HEK293T (cell line): ENCODE data around the gene OSBPL2.

Source experiments
- CTCF ChIA-PET: fragments of 350-600 bp; formaldehyde crosslinking; extraction: SDS; loops from one replicate; lab custom pipeline; 2021; ENCODE audit warnings: antibody characterized with exemption, inconsistent platforms; lab: Yijun Ruan, JAX
- POLR2A ChIA-PET: fragments of 350-600 bp; formaldehyde crosslinking; extraction: SDS; loops from one replicate; lab custom pipeline; 2020; ENCODE audit warnings: antibody characterized with exemption, inconsistent platforms; lab: Yijun Ruan, JAX
- DNase-seq: peaks from one replicate; pipeline ENCODE4 v3.0.0; 2012; ENCODE audit warnings: mixed read lengths; ENCODE audit errors: extremely low spot score
- ARNT ChIP-seq: fragments of 450-650 bp; IDR thresholded peaks from 2 replicates; pipeline ENCODE4 v1.6.1; 2017; ENCODE audit warnings: mild to moderate bottlenecking
- BHLHE40 ChIP-seq: fragments of 450-650 bp; IDR thresholded peaks from 2 replicates; pipeline ENCODE4 v1.6.1; 2016; ENCODE audit warnings: mild to moderate bottlenecking, moderate library complexity, borderline replicate concordance
- CTBP1 ChIP-seq: fragments of 450-650 bp; IDR thresholded peaks from 2 replicates; pipeline ENCODE4 v1.6.1; 2016; ENCODE audit warnings: borderline replicate concordance
- ELF4 ChIP-seq: fragments of 450-650 bp; IDR thresholded peaks from 2 replicates; pipeline ENCODE4 v1.6.1; 2017; ENCODE audit warnings: antibody characterized with exemption
- FOXA1 ChIP-seq: fragments of 450-650 bp; IDR thresholded peaks from 2 replicates; pipeline ENCODE4 v1.6.1; 2016; ENCODE audit warnings: mild to moderate bottlenecking
- FOXK2 ChIP-seq: fragments of 450-650 bp; IDR thresholded peaks from 2 replicates; pipeline ENCODE4 v1.6.1; 2016; ENCODE audit warnings: mild to moderate bottlenecking
- FOXM1 ChIP-seq: fragments of 450-650 bp; IDR thresholded peaks from 2 replicates; pipeline ENCODE4 v1.6.1; 2017; ENCODE audit warnings: mild to moderate bottlenecking, borderline replicate concordance
- HDGF ChIP-seq: fragments of 450-650 bp; IDR thresholded peaks from 2 replicates; pipeline ENCODE4 v1.6.1; 2017; ENCODE audit warnings: antibody characterized with exemption, borderline replicate concordance
- L3MBTL2 ChIP-seq: fragments of 450-650 bp; conservative IDR thresholded peaks from 2 replicates; pipeline ENCODE4 v1.6.1; 2016; ENCODE audit warnings: mild to moderate bottlenecking
- LEF1 ChIP-seq: fragments of 450-650 bp; IDR thresholded peaks from 2 replicates; pipeline ENCODE4 v1.6.1; 2017; ENCODE audit warnings: mild to moderate bottlenecking, borderline replicate concordance
- NFRKB ChIP-seq: fragments of 450-650 bp; IDR thresholded peaks from 2 replicates; pipeline ENCODE4 v1.6.1; 2016; ENCODE audit warnings: mild to moderate bottlenecking, moderate library complexity
- SP1 ChIP-seq: fragments of 450-650 bp; IDR thresholded peaks from 2 replicates; pipeline ENCODE4 v1.6.1; 2017
- SUZ12 ChIP-seq: fragments of 450-650 bp; IDR thresholded peaks from 2 replicates; pipeline ENCODE4 v1.6.1; 2016; ENCODE audit warnings: mild to moderate bottlenecking
- TARDBP ChIP-seq: fragments of 450-650 bp; IDR thresholded peaks from 2 replicates; pipeline ENCODE4 v1.6.1; 2016
- ZNF384 ChIP-seq: fragments of 450-650 bp; IDR thresholded peaks from 2 replicates; pipeline ENCODE4 v1.6.1; 2016
- TF ChIP-seq, protein P1 (sequence below): fragments of 450-650 bp; IDR thresholded peaks from 2 replicates; pipeline ENCODE4 v1.6.1; 2016

The OSBPL2 gene

DNA sequence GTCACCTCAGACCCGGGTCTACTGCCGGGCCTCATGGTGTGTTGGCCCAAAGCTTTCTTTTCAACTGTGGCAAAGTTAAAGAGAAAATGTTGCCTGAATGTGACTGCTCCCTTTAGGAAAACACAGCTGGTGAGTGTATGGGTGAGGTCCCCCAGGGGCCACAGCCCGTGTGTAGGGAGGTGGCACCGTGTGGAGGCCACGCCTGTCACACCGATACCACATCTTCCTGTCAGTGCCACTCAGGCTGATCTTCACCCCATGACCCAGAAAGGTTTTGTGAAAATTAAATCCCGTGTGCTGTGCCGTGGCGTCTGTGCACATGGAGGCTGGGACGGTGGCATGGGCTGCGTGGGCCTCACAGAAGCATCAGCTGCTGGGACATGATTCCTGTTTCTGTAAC lies 53.8 kb downstream of the OSBPL2 start:
- TF ChIP-seq ELF4, result no peak
- ChIA-PET POLR2A (no interaction called here), CTCF (interaction anchor here (0.6 kb wide), 1 partner anchor 113 kb away, joined by 3 read pairs; no protein-coding TSS in a partner anchor)

DNA sequence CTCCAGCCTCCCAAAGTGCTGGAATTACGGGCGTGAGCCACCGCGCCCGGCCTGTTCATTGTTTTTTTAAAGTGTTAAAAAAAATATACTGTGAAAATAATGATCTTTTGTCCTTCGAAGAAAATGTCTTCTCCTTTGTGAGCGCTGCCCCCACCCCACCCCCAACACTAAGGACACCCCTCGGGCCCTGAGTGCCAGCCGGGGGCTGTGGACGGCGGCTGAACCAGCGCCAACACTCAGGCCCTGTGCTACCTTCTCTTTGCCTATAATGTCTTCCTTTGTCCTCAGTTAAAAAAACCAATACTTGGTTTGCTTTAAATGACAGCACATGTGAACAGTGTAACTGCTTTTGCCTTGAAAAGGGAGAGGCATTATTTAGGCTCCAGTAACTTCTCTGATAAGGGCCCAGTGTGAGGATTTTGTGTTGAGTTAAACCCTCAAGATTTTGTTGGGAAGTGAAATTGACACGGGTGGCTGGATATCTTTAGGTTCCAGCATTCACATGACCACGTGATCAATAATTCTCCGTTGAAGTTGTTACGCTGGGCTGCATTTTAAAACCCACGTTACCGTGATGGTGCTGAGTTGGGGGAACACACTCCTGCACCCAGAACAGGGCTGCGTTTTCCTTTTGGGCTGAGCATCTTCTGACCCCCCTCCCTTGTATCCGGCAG lies 54.9 kb downstream of the OSBPL2 start:
- DNase-seq, result no peak
- no peak for TF ChIP-seq L3MBTL2
- no peak for TF ChIP-seq ZNF384
- no peak for TF ChIP-seq FOXA1
- TF ChIP-seq BHLHE40, result no peak
- TF ChIP-seq FOXK2, result no peak
- no peak for TF ChIP-seq SP1
- POLR2A ChIA-PET, result no interaction called here
- CTCF ChIA-PET, result no interaction called here

More for the DNA sequence above, 53.8 kb downstream of the OSBPL2 start:
- DNase-seq, result no peak

DNA sequence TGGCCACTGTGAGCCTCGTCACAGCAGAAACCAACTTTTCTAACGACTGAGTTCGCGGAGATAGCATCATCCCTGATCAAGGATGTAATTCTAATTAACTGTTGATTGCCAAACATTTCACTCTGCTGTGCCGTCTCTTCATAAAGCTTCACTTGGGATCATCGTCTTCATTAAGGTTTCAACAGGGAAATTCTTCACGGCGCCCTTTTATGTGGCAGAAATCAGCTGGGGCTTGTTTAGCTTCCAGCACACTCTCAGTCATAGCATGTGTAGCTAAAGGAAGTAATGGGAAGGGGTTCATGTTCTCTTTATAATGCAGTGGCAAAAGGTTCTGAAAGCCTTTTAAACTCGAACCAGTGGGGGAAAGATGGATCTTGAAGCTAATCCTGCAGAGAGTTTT lies 55.6 kb downstream of the OSBPL2 start:
- DNase-seq, result no peak
- TF ChIP-seq ARNT, result no peak
- no peak for TF ChIP-seq L3MBTL2
- TF ChIP-seq FOXK2, result no peak
- TF ChIP-seq TARDBP, result no peak
- TF ChIP-seq NFRKB, result no peak
- no peak for TF ChIP-seq FOXA1
- no peak for TF ChIP-seq HDGF
- TF ChIP-seq SP1, result no peak
- TF ChIP-seq CTBP1, result no peak
- no peak for TF ChIP-seq ZNF384
- TF ChIP-seq, protein P1, sequence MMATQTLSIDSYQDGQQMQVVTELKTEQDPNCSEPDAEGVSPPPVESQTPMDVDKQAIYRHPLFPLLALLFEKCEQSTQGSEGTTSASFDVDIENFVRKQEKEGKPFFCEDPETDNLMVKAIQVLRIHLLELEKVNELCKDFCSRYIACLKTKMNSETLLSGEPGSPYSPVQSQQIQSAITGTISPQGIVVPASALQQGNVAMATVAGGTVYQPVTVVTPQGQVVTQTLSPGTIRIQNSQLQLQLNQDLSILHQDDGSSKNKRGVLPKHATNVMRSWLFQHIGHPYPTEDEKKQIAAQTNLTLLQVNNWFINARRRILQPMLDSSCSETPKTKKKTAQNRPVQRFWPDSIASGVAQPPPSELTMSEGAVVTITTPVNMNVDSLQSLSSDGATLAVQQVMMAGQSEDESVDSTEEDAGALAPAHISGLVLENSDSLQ, result no peak
- no peak for TF ChIP-seq ELF4
- TF ChIP-seq LEF1, result no peak
- TF ChIP-seq SUZ12, result no peak
- TF ChIP-seq FOXM1, result no peak
- no peak for TF ChIP-seq BHLHE40
- ChIA-PET POLR2A (no interaction called here), CTCF (no interaction called here)

DNA sequence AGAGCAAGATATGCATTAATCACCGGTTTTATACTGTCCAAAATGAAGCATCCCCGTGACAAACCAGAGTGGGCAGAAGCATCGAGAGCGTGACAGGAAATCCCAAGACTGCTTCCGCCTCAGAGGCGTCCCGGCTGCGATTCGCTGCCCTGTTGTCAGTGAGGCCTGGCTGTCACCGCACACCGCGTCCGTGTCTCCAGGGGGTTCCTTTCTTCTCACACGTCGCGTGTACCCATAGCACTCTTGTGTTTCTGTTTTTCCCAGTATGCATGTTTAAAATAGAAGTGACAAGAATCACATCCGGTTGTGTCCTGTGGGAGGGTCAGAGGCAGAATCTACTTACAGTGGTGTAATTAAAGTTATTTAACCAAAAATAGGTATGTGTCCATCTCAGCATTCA lies 56.2 kb downstream of the OSBPL2 start:
- TF ChIP-seq BHLHE40, result no peak
- TF ChIP-seq SUZ12, result no peak
- TF ChIP-seq FOXA1, result no peak
- no peak for TF ChIP-seq ELF4
- no peak for TF ChIP-seq ARNT
- no peak for TF ChIP-seq TARDBP
- no peak for TF ChIP-seq NFRKB
- TF ChIP-seq FOXM1, result no peak
- no peak for TF ChIP-seq LEF1
- no peak for TF ChIP-seq SP1
- TF ChIP-seq L3MBTL2, result no peak
- TF ChIP-seq FOXK2, result no peak
- TF ChIP-seq HDGF, result no peak
- no peak for TF ChIP-seq ZNF384
- TF ChIP-seq CTBP1, result no peak
- TF ChIP-seq, protein P1, result no peak
- no peak for DNase-seq
- POLR2A ChIA-PET, result no interaction called here
- CTCF ChIA-PET, result no interaction called here

DNA sequence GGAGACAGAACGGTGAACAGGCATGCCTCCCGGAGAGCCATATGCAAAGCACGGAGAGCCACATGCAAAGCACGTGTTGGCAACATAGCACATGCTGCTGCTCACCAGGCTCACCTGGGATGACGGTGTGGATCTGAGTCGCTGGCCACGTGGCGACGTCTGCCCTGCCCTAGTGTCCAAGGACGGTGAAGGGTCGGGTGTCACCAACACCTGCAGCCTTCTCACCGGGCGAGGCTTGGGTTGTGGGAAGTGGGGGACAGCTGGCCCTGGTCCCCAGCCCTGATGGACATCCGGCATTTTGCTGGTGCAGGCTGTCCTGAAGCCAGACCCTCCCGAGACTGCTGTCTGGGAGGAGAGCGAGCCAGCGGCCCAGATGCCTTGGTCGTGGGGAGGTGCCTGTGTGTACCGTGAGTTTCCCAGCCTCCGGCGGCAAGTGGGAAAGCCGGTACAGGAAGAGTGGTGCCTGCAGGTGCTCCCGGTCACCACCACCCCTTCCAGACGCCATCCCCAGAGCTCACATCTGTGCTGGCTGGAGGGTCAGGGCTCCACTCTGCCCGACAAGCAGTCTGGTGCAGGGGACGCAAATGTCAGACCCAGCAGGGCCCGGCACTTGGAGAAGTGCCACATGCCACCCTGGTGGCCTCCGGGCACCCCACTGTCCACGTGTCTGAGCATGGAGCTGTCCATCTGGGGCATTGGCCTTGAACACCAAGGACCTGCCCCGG lies 58.6 kb downstream of the OSBPL2 start:
- ChIA-PET POLR2A (interaction anchor here (1.3 kb wide), 1 partner anchor 90 kb away, joined by 4 read pairs; the partner anchor contains the start of gene RPS21), CTCF (no interaction called here)
- TF ChIP-seq FOXM1 (no peak), LEF1 (no peak), ARNT (no peak), TARDBP (no peak), BHLHE40 (no peak), ZNF384 (no peak), FOXA1 (no peak), HDGF (no peak), SUZ12 (no peak), CTBP1 (no peak), NFRKB (no peak), L3MBTL2 (no peak), SP1 (no peak), ELF4 (no peak)
- TF ChIP-seq, protein P1, result no peak
- DNase-seq, result no peak

DNA sequence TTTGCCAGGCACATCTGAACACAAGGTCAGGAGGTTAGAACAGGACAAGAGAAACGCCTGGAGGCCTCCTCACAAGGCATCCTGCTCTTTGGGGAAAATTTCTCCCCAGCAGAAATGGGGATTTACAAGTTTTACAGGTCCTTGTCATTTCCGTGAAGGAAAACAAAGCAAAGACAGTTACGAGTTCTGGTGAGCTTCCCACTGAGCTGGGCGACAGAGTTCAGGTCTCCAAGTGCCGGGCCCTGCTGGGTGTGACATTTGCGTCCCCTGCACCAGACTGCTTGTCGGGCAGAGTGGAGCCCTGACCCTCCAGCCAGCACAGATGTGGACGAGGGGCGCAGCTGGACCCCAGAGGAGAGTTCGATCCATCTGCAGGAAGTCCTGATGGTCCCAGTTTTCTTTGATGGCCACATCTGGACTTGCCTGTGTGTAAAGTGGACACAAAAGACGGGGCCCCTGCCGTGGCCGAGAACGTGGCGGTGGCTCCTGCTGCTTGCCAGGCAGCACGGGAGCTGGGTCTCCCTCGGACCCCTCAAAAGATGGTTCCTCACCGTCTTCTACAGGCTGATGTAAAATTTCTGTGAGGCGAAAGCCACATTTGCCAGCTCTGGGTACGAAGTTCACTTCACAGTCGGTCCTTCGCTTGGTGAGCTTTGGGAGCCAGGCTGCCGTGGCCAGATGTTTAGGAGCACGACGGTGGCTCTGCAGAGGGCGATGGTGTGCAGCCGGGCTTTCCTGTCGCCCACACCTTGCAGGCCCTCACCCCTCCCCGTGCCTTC lies 59.3 kb downstream of the OSBPL2 start:
- no peak for TF ChIP-seq ELF4
- TF ChIP-seq, protein P1, result no peak
- TF ChIP-seq FOXM1, result no peak
- TF ChIP-seq SUZ12, result no peak
- TF ChIP-seq L3MBTL2, result no peak
- TF ChIP-seq NFRKB, result no peak
- TF ChIP-seq ARNT, result no peak
- TF ChIP-seq ZNF384, result no peak
- no peak for TF ChIP-seq CTBP1
- TF ChIP-seq BHLHE40, result no peak
- TF ChIP-seq TARDBP, result no peak
- TF ChIP-seq LEF1, result no peak
- no peak for TF ChIP-seq FOXK2
- no peak for TF ChIP-seq HDGF
- no peak for TF ChIP-seq SP1
- TF ChIP-seq FOXA1, result no peak
- ChIA-PET CTCF (no interaction called here), POLR2A (interaction anchor here (0.8 kb wide), 1 partner anchor 85 kb away, joined by 3 read pairs; no protein-coding TSS in a partner anchor)
- no peak for DNase-seq
